Transverse colon (tissue), 4 donors: Measurements from ENCODE around the gene TSPAN9. TPM values are rescaled to one million over a fixed set of nuclear protein-coding genes. Genes with fewer than 3 reads are reported as not detected.

Source experiments
- DNase-seq: peaks from one replicate; pipeline ENCODE4 v3.0.0-alpha.2; 2019
- H3K27ac ChIP-seq, 4 donors: fragments of 200-600 bp; sonication (generic); 2 replicates each; pipeline ENCODE4 v1.5.1; 2016 to 2018; ENCODE audit warnings: inconsistent platforms in 4 of 4
- H3K27me3 ChIP-seq: fragments of 200-600 bp; sonication (generic); 2 replicates; pipeline ENCODE4 v1.5.1; 2017; ENCODE audit warnings: inconsistent platforms
- H3K36me3 ChIP-seq, 4 donors: fragments of 200-600 bp; sonication (generic); 2 replicates each; pipeline ENCODE4 v1.5.1; 2017 to 2019; ENCODE audit warnings: inconsistent platforms in 4 of 4
- H3K4me1 ChIP-seq, 4 donors: fragments of 200-600 bp; sonication (generic); 2 replicates each; pipeline ENCODE4 v1.5.1; 2017 to 2020; ENCODE audit warnings: inconsistent platforms in 4 of 4
- H3K4me3 ChIP-seq, 4 donors: fragments of 200-600 bp; sonication (generic); 1 replicate in 1 of 4; 2 replicates in 3 of 4; pipeline versions ENCODE4 v1.5.1 to v1.6.1; 2017 to 2019; ENCODE audit warnings: inconsistent platforms in 4 of 4
- H3K9me3 ChIP-seq, 2 donors: fragments of 200-600 bp; sonication (generic); 2 replicates each; pipeline ENCODE4 v1.5.1; 2017 to 2019; ENCODE audit warnings: inconsistent platforms in 2 of 2
- CTCF ChIP-seq, 5 experiments: fragments of 200-600 bp in 3 of 5; fragments of 450-650 bp in 2 of 5; sonication (generic) in 3 of 5; IDR thresholded peaks; 1 replicate in 2 of 5; 2 replicates in 3 of 5; pipeline ENCODE4 v1.5.1; 2016 to 2017; ENCODE audit warnings: antibody characterized with exemption in 5 of 5, inconsistent platforms in 3 of 5, mild to moderate bottlenecking in 2 of 5, moderate library complexity in 1 of 5
- EP300 ChIP-seq: sonication (generic); formaldehyde crosslinking; IDR thresholded peaks from one replicate; pipeline ENCODE4 v1.6.1; 2017; ENCODE audit warnings: antibody characterized with exemption, low read depth
- POLR2A ChIP-seq: fragments of 450-650 bp; IDR thresholded peaks from one replicate; pipeline ENCODE4 v1.6.1; 2016; ENCODE audit warnings: antibody characterized with exemption, mild to moderate bottlenecking, moderate library complexity
- POLR2AphosphoS5 ChIP-seq, 3 donors: sonication (generic); formaldehyde crosslinking; IDR thresholded peaks; one replicate each; pipeline ENCODE4 v1.6.1; 2016; ENCODE audit warnings: antibody characterized with exemption in 3 of 3
- WGBS, 2 donors: methylation state at CpG; one replicate each; pipeline ENCODE4 v1.1.5; 2018; ENCODE audit warnings: low coverage in 1 of 2; 5-methylcytosine and 5-hydroxymethylcytosine counted together
- in situ Hi-C, 4 donors: fragments of 200-750 bp; cut with MboI; loops; one replicate each; pipeline versions ENCODE4 v1.15.0 to v1.15.1; 2017; ENCODE audit warnings: low sequenced_read_pairs in 3 of 4, low pct_ligation_motif_present in 1 of 4, low pct_unique_long_range_greater_than_20kb in 1 of 4
- intact Hi-C: fragments of 100-400 bp; cut with DNase I; formaldehyde crosslinking; loops from one replicate; pipeline ENCODE4 v1.15.1; 2023; ENCODE audit warnings: low total_unique reads
- total RNA-seq, 4 donors: library from RNA; depleted of rRNA; stranded (reverse); fragments of >200 nt; gene quantifications; one replicate each; pipeline ENCODE4 v1.1.0, GENCODE V29; 2016

The TSPAN9 gene
- total RNA-seq, 4 donors from 2014 or later, result 4.2 to 9.3 (median 6.1) TPM

- Histone ChIP-seq H3K4me1 (no peaks in the 10 kb centered on the region), H3K9me3 (no peaks in the 10 kb centered on the region), H3K27me3 (no peaks in the 10 kb centered on the region), H3K27ac (no peak overlapping the region), H3K36me3 (no peaks in the 10 kb centered on the region), H3K4me3 (no peak overlapping the region)
- no peak for TF ChIP-seq POLR2A
- no peak for TF ChIP-seq EP300
- TF ChIP-seq CTCF (IDR thresholded peaks at IDR 0.05), result no peak
- no peak for TF ChIP-seq POLR2AphosphoS5 (IDR thresholded peaks at IDR 0.05)
- WGBS, 2 donors, result 81 to 84% methylated on average over 3 to 5 of the region's 5 CpGs
- intact Hi-C loops, result no loop called here
- in situ Hi-C loops, result no loop called here
- DNase-seq, result no peak
These were observed 105.2 kb downstream of the TSPAN9 start for GRCh38 chr12:3182426-3182825.

DNA sequence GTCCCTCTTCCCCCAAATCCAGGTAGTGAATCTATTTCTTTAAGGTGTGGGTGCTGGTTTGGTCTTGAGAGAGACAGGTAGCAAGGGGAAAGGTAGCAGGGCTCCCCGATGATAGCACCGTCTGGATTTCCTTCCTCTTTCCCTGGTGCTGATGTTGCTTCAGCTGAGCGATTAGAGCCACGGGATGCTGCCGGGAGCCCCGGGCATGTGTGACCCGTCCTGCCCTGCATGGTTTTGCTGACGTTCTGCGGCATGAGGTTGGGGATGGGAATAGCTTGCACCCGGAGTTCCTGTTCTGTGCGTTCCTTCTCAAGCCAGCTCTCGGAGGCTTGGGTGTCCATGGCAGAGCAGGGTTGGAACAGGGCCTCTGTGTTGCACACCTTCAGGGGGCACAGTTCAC is 107.3 kb downstream of the TSPAN9 start:
- H3K36me3 ChIP-seq, result no peaks in the 10 kb centered on the region
- TF ChIP-seq CTCF (IDR thresholded peaks at IDR 0.05) (no peak), POLR2AphosphoS5 (IDR thresholded peaks at IDR 0.05) (no peak), POLR2A (no peak), EP300 (no peak)
- in situ Hi-C loops, result no loop called here

GRCh38 chr12:3185260-3185870 is 108.2 kb downstream of the TSPAN9 start:
- intact Hi-C loops, result no loop called here
- Histone ChIP-seq H3K4me1 (no peaks in the 10 kb centered on the region), H3K36me3 (no peaks in the 10 kb centered on the region), H3K27ac (no peak overlapping the region), H3K4me3 (no peak overlapping the region), H3K9me3 (no peaks in the 10 kb centered on the region), H3K27me3 (no peaks in the 10 kb centered on the region)
- no peak for TF ChIP-seq EP300
- no peak for TF ChIP-seq POLR2A
- TF ChIP-seq POLR2AphosphoS5 (IDR thresholded peaks at IDR 0.05), result no peak
- no peak for TF ChIP-seq CTCF (IDR thresholded peaks at IDR 0.05)
- DNase-seq, result no peak
- WGBS, 2 donors, result 92% methylated on average over 11 of the region's 11 CpGs; no CpG with 5 or more reads in 1 of the 2 donors
- in situ Hi-C loops, result no loop called here

More for the DNA sequence above, 107.3 kb downstream of the TSPAN9 start:
- Histone ChIP-seq H3K4me3 (no peak overlapping the region), H3K9me3 (no peaks in the 10 kb centered on the region), H3K4me1 (no peaks in the 10 kb centered on the region), H3K27ac (no peak overlapping the region), H3K27me3 (no peaks in the 10 kb centered on the region)
- intact Hi-C loops, result no loop called here
- WGBS, 2 donors, result 38 to 76% methylated on average over 1 to 12 of the region's 12 CpGs
- DNase-seq, result no peak

DNA sequence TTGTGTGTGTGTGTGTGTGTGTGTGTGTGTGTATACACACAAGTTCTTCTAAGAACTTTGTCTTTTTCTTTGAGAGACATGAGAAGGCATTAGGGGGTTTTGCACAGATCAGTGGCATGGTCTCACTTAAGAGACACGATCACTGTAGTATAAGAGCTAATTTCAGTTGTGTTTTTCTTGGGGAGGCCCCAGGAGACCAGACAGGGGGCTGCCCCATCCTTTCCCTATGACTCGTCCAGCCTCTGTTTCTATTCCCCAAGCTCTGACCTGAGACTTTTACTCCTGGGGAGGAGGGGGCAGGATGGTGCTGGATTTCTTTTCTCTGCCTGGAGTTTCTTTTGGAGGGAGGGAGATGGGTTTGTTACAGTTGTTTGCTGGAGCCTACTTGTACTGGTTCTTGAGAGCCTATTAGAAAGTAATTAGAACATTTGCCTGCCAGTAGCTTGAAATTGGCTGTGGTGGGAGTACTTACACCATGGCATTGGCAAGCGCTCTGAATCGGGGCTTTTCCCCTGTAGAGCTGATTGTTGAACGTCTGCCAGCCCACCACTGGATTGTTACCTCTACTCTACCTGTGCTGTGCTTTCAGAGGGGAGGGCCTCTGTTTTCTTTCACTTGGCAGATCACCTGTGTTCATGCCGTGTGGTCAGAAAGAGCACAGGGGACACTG is 109.5 kb downstream of the TSPAN9 start:
- intact Hi-C loops (no loop called here), in situ Hi-C loops (no loop called here)
- no peak for DNase-seq
- Histone ChIP-seq H3K4me3 (no peak overlapping the region), H3K4me1 (no peaks in the 10 kb centered on the region), H3K36me3 (no peaks in the 10 kb centered on the region), H3K27ac (no peak overlapping the region), H3K27me3 (no peaks in the 10 kb centered on the region), H3K9me3 (no peaks in the 10 kb centered on the region)
- WGBS, 2 donors, result 74 to 77% methylated on average over 5 to 6 of the region's 6 CpGs
- TF ChIP-seq POLR2AphosphoS5 (IDR thresholded peaks at IDR 0.05) (no peak), EP300 (no peak), POLR2A (no peak), CTCF (IDR thresholded peaks at IDR 0.05) (no peak)
